ENCODE measurements around the gene BMERB1.
"Not testable (repeated sequence)": the region's sequence is repeated elsewhere in the genome, so short reads cannot be mapped to it uniquely, and the experiment has no call there.

BMERB1 gene

GRCh38 chr16:15453296-15453695 lies 18.9 kb downstream of the BMERB1 start:
- not testable (repeated sequence) for H3K27ac ChIP-seq (ENCODE audit: low read depth, low read length); H3K36me3 ChIP-seq (ENCODE audit: control insufficient read depth, insufficient read depth, low read length); H3K9ac ChIP-seq (ENCODE audit: low read length); H3K27me3 ChIP-seq (ENCODE audit: control insufficient read depth, insufficient read depth, low read length); H3K4me3 ChIP-seq (ENCODE audit: low read length); H3K4me1 ChIP-seq (ENCODE audit: control insufficient read depth, insufficient read depth, low read length)

GRCh38 chr16:15454933-15455332 lies 20.5 kb downstream of the BMERB1 start:
- not testable (repeated sequence) for H3K27ac ChIP-seq (ENCODE audit: low read depth, low read length); H3K27me3 ChIP-seq (ENCODE audit: control insufficient read depth, insufficient read depth, low read length); H3K36me3 ChIP-seq (ENCODE audit: control insufficient read depth, insufficient read depth, low read length); H3K4me1 ChIP-seq (ENCODE audit: control insufficient read depth, insufficient read depth, low read length); H3K4me3 ChIP-seq (ENCODE audit: low read length); H3K9ac ChIP-seq (ENCODE audit: low read length)

- no peaks in the 10 kb centered on the region for H3K27me3 ChIP-seq (ENCODE audit: control insufficient read depth, insufficient read depth, low read length)
- H3K9ac ChIP-seq (ENCODE audit: low read length) = no peak overlapping the region
- H3K4me3 ChIP-seq (ENCODE audit: low read length) = no peak overlapping the region
- no peaks in the 10 kb centered on the region for H3K36me3 ChIP-seq (ENCODE audit: control insufficient read depth, insufficient read depth, low read length)
- H3K4me1 ChIP-seq (ENCODE audit: control insufficient read depth, insufficient read depth, low read length) = no peaks in the 10 kb centered on the region
- H3K27ac ChIP-seq (ENCODE audit: low read depth, low read length) = no peak overlapping the region
These were observed 23.0 kb downstream of the BMERB1 start for GRCh38 chr16:15457400-15457799.

- Histone ChIP-seq H3K4me3 (ENCODE audit: low read length) (no peak overlapping the region), H3K9ac (ENCODE audit: low read length) (no peak overlapping the region), H3K36me3 (ENCODE audit: control insufficient read depth, insufficient read depth, low read length) (no peaks in the 10 kb centered on the region), H3K27ac (ENCODE audit: low read depth, low read length) (no peak overlapping the region), H3K4me1 (ENCODE audit: control insufficient read depth, insufficient read depth, low read length) (no peaks in the 10 kb centered on the region), H3K27me3 (ENCODE audit: control insufficient read depth, insufficient read depth, low read length) (no peaks in the 10 kb centered on the region)
These were observed 23.6 kb downstream of the BMERB1 start for GRCh38 chr16:15457958-15458357.

GRCh38 chr16:15459791-15460190 lies 25.4 kb downstream of the BMERB1 start:
- Histone ChIP-seq H3K36me3 (ENCODE audit: control insufficient read depth, insufficient read depth, low read length) (no peaks in the 10 kb centered on the region), H3K27ac (ENCODE audit: low read depth, low read length) (no peak overlapping the region), H3K4me1 (ENCODE audit: control insufficient read depth, insufficient read depth, low read length) (no peaks in the 10 kb centered on the region), H3K27me3 (ENCODE audit: control insufficient read depth, insufficient read depth, low read length) (no peaks in the 10 kb centered on the region), H3K4me3 (ENCODE audit: low read length) (no peak overlapping the region), H3K9ac (ENCODE audit: low read length) (no peak overlapping the region)

GRCh38 chr16:15460601-15461000 lies 26.2 kb downstream of the BMERB1 start:
- Histone ChIP-seq H3K4me1 (ENCODE audit: control insufficient read depth, insufficient read depth, low read length) (no peaks in the 10 kb centered on the region), H3K36me3 (ENCODE audit: control insufficient read depth, insufficient read depth, low read length) (no peaks in the 10 kb centered on the region), H3K27me3 (ENCODE audit: control insufficient read depth, insufficient read depth, low read length) (no peaks in the 10 kb centered on the region), H3K9ac (ENCODE audit: low read length) (no peak overlapping the region), H3K27ac (ENCODE audit: low read depth, low read length) (no peak overlapping the region), H3K4me3 (ENCODE audit: low read length) (no peak overlapping the region)

GRCh38 chr16:15461376-15461775 lies 27.0 kb downstream of the BMERB1 start:
- Histone ChIP-seq H3K36me3 (ENCODE audit: control insufficient read depth, insufficient read depth, low read length) (no peaks in the 10 kb centered on the region), H3K4me1 (ENCODE audit: control insufficient read depth, insufficient read depth, low read length) (no peaks in the 10 kb centered on the region), H3K27me3 (ENCODE audit: control insufficient read depth, insufficient read depth, low read length) (no peaks in the 10 kb centered on the region), H3K9ac (ENCODE audit: low read length) (no peak overlapping the region), H3K4me3 (ENCODE audit: low read length) (no peak overlapping the region), H3K27ac (ENCODE audit: low read depth, low read length) (no peak overlapping the region)

- no peaks in the 10 kb centered on the region for H3K27me3 ChIP-seq (ENCODE audit: control insufficient read depth, insufficient read depth, low read length)
- no peak overlapping the region for H3K4me3 ChIP-seq (ENCODE audit: low read length)
- no peaks in the 10 kb centered on the region for H3K36me3 ChIP-seq (ENCODE audit: control insufficient read depth, insufficient read depth, low read length)
- no peaks in the 10 kb centered on the region for H3K4me1 ChIP-seq (ENCODE audit: control insufficient read depth, insufficient read depth, low read length)
- no peak overlapping the region for H3K9ac ChIP-seq (ENCODE audit: low read length)
- H3K27ac ChIP-seq (ENCODE audit: low read depth, low read length) = no peak overlapping the region
These were observed 30.2 kb downstream of the BMERB1 start for GRCh38 chr16:15464401-15465186.

- no peak overlapping the region for H3K27ac ChIP-seq (ENCODE audit: low read depth, low read length)
These were observed 31.7 kb downstream of the BMERB1 start for GRCh38 chr16:15466131-15466530.

GRCh38 chr16:15466886-15467781 lies 32.7 kb downstream of the BMERB1 start:
- H3K27ac ChIP-seq (ENCODE audit: low read depth, low read length) = no peak overlapping the region
- no peak overlapping the region for H3K4me3 ChIP-seq (ENCODE audit: low read length)
- H3K9ac ChIP-seq (ENCODE audit: low read length) = no peak overlapping the region
- H3K36me3 ChIP-seq (ENCODE audit: control insufficient read depth, insufficient read depth, low read length) = no peaks in the 10 kb centered on the region
- H3K4me1 ChIP-seq (ENCODE audit: control insufficient read depth, insufficient read depth, low read length) = no peaks in the 10 kb centered on the region
- H3K27me3 ChIP-seq (ENCODE audit: control insufficient read depth, insufficient read depth, low read length) = no peaks in the 10 kb centered on the region

More at GRCh38 chr16:15466131-15466530, 31.7 kb downstream of the BMERB1 start:
- Histone ChIP-seq H3K36me3 (ENCODE audit: control insufficient read depth, insufficient read depth, low read length) (no peaks in the 10 kb centered on the region), H3K4me1 (ENCODE audit: control insufficient read depth, insufficient read depth, low read length) (no peaks in the 10 kb centered on the region), H3K4me3 (ENCODE audit: low read length) (no peak overlapping the region), H3K27me3 (ENCODE audit: control insufficient read depth, insufficient read depth, low read length) (no peaks in the 10 kb centered on the region), H3K9ac (ENCODE audit: low read length) (no peak overlapping the region)

GRCh38 chr16:15476971-15477370 lies 42.6 kb downstream of the BMERB1 start:
- not testable (repeated sequence) for H3K4me1 ChIP-seq (ENCODE audit: control insufficient read depth, insufficient read depth, low read length); H3K27ac ChIP-seq (ENCODE audit: low read depth, low read length); H3K4me3 ChIP-seq (ENCODE audit: low read length); H3K27me3 ChIP-seq (ENCODE audit: control insufficient read depth, insufficient read depth, low read length); H3K9ac ChIP-seq (ENCODE audit: low read length); H3K36me3 ChIP-seq (ENCODE audit: control insufficient read depth, insufficient read depth, low read length)

GRCh38 chr16:15477802-15478201 lies 43.4 kb downstream of the BMERB1 start:
- Histone ChIP-seq H3K4me3 (ENCODE audit: low read length) (no peak overlapping the region), H3K4me1 (ENCODE audit: control insufficient read depth, insufficient read depth, low read length) (peaks cover 3% of the 10 kb centered on the region), H3K9ac (ENCODE audit: low read length) (no peak overlapping the region), H3K27me3 (ENCODE audit: control insufficient read depth, insufficient read depth, low read length) (no peaks in the 10 kb centered on the region), H3K36me3 (ENCODE audit: control insufficient read depth, insufficient read depth, low read length) (no peaks in the 10 kb centered on the region), H3K27ac (ENCODE audit: low read depth, low read length) (no peak overlapping the region)
